ENCODE results near the gene SMPD2.

The SMPD2 gene, protein sequence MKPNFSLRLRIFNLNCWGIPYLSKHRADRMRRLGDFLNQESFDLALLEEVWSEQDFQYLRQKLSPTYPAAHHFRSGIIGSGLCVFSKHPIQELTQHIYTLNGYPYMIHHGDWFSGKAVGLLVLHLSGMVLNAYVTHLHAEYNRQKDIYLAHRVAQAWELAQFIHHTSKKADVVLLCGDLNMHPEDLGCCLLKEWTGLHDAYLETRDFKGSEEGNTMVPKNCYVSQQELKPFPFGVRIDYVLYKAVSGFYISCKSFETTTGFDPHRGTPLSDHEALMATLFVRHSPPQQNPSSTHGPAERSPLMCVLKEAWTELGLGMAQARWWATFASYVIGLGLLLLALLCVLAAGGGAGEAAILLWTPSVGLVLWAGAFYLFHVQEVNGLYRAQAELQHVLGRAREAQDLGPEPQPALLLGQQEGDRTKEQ

GRCh38 chr6:109440331-109441068, at the start of gene SMPD2, which contains the start of gene PPIL6:
TSS of gene SMPD2 (plus strand) at chr6:109440724. CDS start at chr6:109441122, 398 bp downstream.
TSS of gene PPIL6 (minus strand) at chr6:109440628. CDS start at chr6:109440590, 38 bp downstream.
- peak within 1 kb of the TSS; percentile 83 for H3K27ac ChIP-seq
- TF ChIP-seq, protein P1, sequence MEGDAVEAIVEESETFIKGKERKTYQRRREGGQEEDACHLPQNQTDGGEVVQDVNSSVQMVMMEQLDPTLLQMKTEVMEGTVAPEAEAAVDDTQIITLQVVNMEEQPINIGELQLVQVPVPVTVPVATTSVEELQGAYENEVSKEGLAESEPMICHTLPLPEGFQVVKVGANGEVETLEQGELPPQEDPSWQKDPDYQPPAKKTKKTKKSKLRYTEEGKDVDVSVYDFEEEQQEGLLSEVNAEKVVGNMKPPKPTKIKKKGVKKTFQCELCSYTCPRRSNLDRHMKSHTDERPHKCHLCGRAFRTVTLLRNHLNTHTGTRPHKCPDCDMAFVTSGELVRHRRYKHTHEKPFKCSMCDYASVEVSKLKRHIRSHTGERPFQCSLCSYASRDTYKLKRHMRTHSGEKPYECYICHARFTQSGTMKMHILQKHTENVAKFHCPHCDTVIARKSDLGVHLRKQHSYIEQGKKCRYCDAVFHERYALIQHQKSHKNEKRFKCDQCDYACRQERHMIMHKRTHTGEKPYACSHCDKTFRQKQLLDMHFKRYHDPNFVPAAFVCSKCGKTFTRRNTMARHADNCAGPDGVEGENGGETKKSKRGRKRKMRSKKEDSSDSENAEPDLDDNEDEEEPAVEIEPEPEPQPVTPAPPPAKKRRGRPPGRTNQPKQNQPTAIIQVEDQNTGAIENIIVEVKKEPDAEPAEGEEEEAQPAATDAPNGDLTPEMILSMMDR (conservative IDR thresholded peaks at IDR 0.05) = no peak; the same call in 1 of the 2 replicates
- TF ChIP-seq ZFX (IDR thresholded peaks at IDR 0.05) = peak; percentile 84

- TF ChIP-seq, protein P1 (conservative IDR thresholded peaks at IDR 0.05) = no peak
- TF ChIP-seq ZFX (IDR thresholded peaks at IDR 0.05) = no peak
Measured at GRCh38 chr6:109393157-109393885, 47.2 kb upstream of the SMPD2 start.

GRCh38 chr6:109393886-109394281, 46.6 kb upstream of the SMPD2 start:
- TF ChIP-seq, protein P1 (conservative IDR thresholded peaks at IDR 0.05) = no peak
- TF ChIP-seq ZFX (IDR thresholded peaks at IDR 0.05) = no peak
- H3K27ac ChIP-seq = no peak overlapping the region

More at GRCh38 chr6:109393157-109393885, 47.2 kb upstream of the SMPD2 start:
- H3K27ac ChIP-seq = no peak overlapping the region

DNA sequence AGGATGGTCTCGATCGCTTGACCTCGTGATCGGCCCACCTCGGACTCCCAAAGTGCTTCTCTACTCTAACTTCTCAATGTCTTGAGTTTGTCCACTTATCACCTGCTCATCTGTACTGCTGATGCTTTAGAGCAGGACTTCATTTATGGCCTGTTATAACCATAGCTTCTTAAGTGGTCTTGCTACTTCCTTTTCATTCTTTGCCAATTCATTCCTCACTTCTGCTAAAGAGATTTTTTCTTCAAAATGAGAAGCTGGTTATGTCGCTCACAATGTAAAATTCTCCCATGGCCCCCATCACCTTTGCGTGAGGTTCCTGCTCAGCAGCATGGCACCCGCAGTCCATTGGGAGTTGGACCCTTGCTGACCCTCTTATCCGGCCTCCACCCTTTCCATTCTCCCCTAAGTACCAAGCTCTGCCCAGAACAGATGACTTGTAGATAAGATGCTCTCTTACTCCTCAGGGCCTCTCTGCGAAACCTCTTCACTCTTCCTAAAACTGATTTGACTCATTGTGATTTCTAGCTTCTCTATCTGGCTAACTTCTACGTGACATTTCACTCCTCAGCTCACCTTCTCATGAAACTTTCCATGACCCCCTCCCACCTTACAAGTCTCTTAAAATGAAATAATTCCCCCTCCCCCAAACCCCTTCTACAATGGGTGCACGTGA, 44.3 kb upstream of the SMPD2 start:
- no peak for TF ChIP-seq ZFX (IDR thresholded peaks at IDR 0.05)
- TF ChIP-seq, protein P1 (conservative IDR thresholded peaks at IDR 0.05) = no peak
- H3K27ac ChIP-seq = no peak overlapping the region

DNA sequence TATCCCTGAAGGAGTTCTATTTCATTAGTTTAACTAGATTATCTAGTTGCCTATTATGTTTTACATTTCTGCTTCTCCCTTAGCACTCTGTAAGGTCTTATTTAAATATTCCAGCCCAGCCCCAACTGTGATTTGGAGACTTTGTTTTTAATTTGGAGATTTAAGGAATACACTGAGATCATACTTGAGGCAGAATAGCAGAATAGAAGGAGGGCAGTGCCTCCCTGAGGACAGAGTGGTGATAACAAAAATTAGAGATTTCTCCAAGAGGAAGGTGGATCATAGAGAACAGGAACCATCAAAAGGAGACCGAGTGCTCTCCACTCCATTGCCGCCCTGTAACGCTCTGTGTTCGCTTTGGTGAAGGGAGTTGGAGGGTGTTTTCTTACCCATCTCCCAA, 43.5 kb upstream of the SMPD2 start:
- no peak for TF ChIP-seq ZFX (IDR thresholded peaks at IDR 0.05)
- TF ChIP-seq, protein P1 (conservative IDR thresholded peaks at IDR 0.05) = peak; percentile 55
- H3K27ac ChIP-seq = no peak overlapping the region

- H3K27ac ChIP-seq = no peak overlapping the region
- TF ChIP-seq, protein P1 (conservative IDR thresholded peaks at IDR 0.05) = no peak
- no peak for TF ChIP-seq ZFX (IDR thresholded peaks at IDR 0.05)
Measured at GRCh38 chr6:109406196-109406595, 34.3 kb upstream of the SMPD2 start.

Data from C4-2B (cell line).